Hepatocyte (in vitro differentiated cells): ENCODE data around the gene GGT6. TPM values are rescaled to one million over a fixed set of nuclear protein-coding genes. Genes with fewer than 3 reads are reported as not detected.

Source experiments
- DNase-seq: peaks from one replicate; pipeline ENCODE4 v3.0.0-alpha.2; 2016; ENCODE audit warnings: low spot score
- H2AFZ ChIP-seq: fragments of 200-600 bp; sonication (generic); 2 replicates; pipeline ENCODE4 v1.6.0; 2016; ENCODE audit warnings: antibody characterized with exemption, mild to moderate bottlenecking
- H3K27ac ChIP-seq: fragments of 200-600 bp; sonication (generic); 2 replicates; pipeline ENCODE4 v1.5.1; 2016; ENCODE audit warnings: mild to moderate bottlenecking
- H3K27me3 ChIP-seq: fragments of 200-600 bp; sonication (generic); 2 replicates; pipeline ENCODE4 v1.6.1; 2016
- H3K36me3 ChIP-seq: fragments of 200-600 bp; sonication (generic); replicated peaks from 2 replicates; pipeline ENCODE4 v1.5.1; 2016; ENCODE audit warnings: low read depth; ENCODE audit not compliant: insufficient read depth
- H3K4me1 ChIP-seq: fragments of 200-600 bp; sonication (generic); 2 replicates; pipeline ENCODE4 v1.5.1; 2016; ENCODE audit warnings: mild to moderate bottlenecking, moderate library complexity; ENCODE audit not compliant: insufficient read depth
- H3K4me2 ChIP-seq: fragments of 200-600 bp; sonication (generic); 2 replicates; pipeline ENCODE4 v1.6.0; 2016
- H3K4me3 ChIP-seq: fragments of 200-600 bp; sonication (generic); 2 replicates; pipeline ENCODE4 v1.5.1; 2016; ENCODE audit warnings: mild to moderate bottlenecking
- H3K79me2 ChIP-seq: fragments of 200-600 bp; sonication (generic); 2 replicates; pipeline ENCODE4 v1.6.0; 2017; ENCODE audit warnings: mild to moderate bottlenecking
- H3K9me2 ChIP-seq: fragments of 200-600 bp; sonication (generic); replicated peaks from 2 replicates; pipeline ENCODE4 v1.6.0; 2017; ENCODE audit warnings: mild to moderate bottlenecking; ENCODE audit not compliant: insufficient read depth
- H3K9me3 ChIP-seq: fragments of 200-600 bp; sonication (generic); 2 replicates; pipeline ENCODE4 v1.5.1; 2016; ENCODE audit warnings: low read depth, mild to moderate bottlenecking
- H4K20me1 ChIP-seq: fragments of 200-600 bp; sonication (generic); 2 replicates; pipeline ENCODE4 v1.6.0; 2016; ENCODE audit warnings: mild to moderate bottlenecking; ENCODE audit not compliant: insufficient read depth, poor library complexity, severe bottlenecking
- EZH2 ChIP-seq: fragments of 200-600 bp; sonication (generic); IDR thresholded peaks from 2 replicates; pipeline ENCODE4 v1.6.1; 2016; ENCODE audit warnings: antibody characterized with exemption, mild to moderate bottlenecking, borderline replicate concordance
- EZH2phosphoT487 ChIP-seq: fragments of 200-600 bp; sonication (generic); IDR thresholded peaks from one replicate; pipeline ENCODE4 v1.6.1; 2018; ENCODE audit warnings: antibody characterized with exemption, mild to moderate bottlenecking, low read depth, moderate library complexity; ENCODE audit not compliant: unreplicated experiment, severe bottlenecking
- WGBS: methylation state at CpG from one replicate; pipeline ENCODE4 v1.1.6; 2016; ENCODE audit warnings: low lambda C conversion rate; ENCODE audit errors: missing lambda C conversion rate; 5-methylcytosine and 5-hydroxymethylcytosine counted together
- polyA plus RNA-seq: library from polyadenylated mRNA; unstranded; fragments of >200 nt; fragmentation: Nextera tagmentation; extraction: Ambion mirVana; gene quantifications from 2 replicates; pipeline ENCODE4 v1.2.1, GENCODE V29; 2016
- total RNA-seq: library from RNA; depleted of rRNA; stranded (reverse); fragments of >200 nt; gene quantifications from 2 replicates; pipeline ENCODE4 v1.2.3, GENCODE V29; 2014
- TF ChIP-seq, protein P1 (sequence below): fragments of 200-600 bp; sonication (generic); IDR thresholded peaks from 2 replicates; pipeline ENCODE4 v1.5.1; 2016; ENCODE audit warnings: antibody characterized with exemption, mild to moderate bottlenecking; ENCODE audit not compliant: poor library complexity

The GGT6 gene
- total and polyA plus RNA-seq, 2 experiments from 2014 or later = not detected

DNA sequence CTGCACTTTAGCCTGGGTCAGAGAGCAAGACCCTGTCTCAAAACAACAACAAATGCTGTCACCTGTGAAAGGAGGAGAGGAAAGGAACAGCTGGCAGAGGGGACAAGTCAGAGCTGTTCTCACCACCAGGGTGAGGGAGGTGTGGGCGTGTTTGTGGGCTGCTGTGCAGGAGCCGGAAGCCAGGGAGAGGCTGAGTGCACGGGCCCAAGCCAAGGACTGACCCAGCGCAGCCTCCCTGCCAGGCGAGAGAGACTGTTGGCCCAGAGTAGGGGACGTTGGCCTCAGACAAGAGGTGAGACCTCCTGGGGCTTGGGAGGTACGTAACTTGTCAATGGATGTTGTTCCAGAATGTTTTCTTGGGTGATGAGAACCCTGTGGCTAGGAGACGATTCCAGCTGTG lies 51.0 kb downstream of the GGT6 start:
- Histone ChIP-seq H2AFZ (no peak overlapping the region), H3K9me3 (no peaks in the 10 kb centered on the region), H3K36me3 (no peaks in the 10 kb centered on the region), H4K20me1 (no peaks in the 10 kb centered on the region), H3K79me2 (no peaks in the 10 kb centered on the region), H3K4me2 (no peak overlapping the region), H3K4me1 (peaks cover 16% of the 10 kb centered on the region), H3K27ac (no peak overlapping the region), H3K27me3 (no peaks in the 10 kb centered on the region), H3K4me3 (no peak overlapping the region), H3K9me2 (no peaks in the 10 kb centered on the region)
- WGBS = 79% methylated on average over 8 of the region's 8 CpGs
- DNase-seq = no peak
- TF ChIP-seq EZH2phosphoT487 (no peak), EZH2 (no peak)
- TF ChIP-seq, protein P1, sequence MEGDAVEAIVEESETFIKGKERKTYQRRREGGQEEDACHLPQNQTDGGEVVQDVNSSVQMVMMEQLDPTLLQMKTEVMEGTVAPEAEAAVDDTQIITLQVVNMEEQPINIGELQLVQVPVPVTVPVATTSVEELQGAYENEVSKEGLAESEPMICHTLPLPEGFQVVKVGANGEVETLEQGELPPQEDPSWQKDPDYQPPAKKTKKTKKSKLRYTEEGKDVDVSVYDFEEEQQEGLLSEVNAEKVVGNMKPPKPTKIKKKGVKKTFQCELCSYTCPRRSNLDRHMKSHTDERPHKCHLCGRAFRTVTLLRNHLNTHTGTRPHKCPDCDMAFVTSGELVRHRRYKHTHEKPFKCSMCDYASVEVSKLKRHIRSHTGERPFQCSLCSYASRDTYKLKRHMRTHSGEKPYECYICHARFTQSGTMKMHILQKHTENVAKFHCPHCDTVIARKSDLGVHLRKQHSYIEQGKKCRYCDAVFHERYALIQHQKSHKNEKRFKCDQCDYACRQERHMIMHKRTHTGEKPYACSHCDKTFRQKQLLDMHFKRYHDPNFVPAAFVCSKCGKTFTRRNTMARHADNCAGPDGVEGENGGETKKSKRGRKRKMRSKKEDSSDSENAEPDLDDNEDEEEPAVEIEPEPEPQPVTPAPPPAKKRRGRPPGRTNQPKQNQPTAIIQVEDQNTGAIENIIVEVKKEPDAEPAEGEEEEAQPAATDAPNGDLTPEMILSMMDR = no peak

DNA sequence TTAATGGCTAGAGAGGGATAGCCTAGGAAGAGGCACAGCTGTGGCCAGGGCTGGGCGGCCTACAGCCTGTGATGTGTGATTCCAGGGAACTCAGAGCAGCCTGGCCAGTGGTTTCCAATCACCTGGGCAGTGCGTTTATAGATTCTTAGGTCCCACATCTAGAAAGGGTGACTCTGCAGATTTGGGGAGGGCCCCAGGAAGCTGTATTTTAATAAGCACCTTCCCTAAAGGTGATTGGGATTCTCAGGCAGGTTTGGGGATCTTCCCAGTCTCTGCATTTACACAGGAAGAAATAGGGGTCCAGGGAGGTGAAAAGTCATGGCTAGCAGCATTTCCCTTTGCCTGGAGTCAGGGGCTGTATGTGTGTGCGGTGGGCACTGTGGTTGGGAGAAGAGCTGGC lies 52.2 kb downstream of the GGT6 start:
- Histone ChIP-seq H4K20me1 (no peaks in the 10 kb centered on the region), H2AFZ (no peak overlapping the region), H3K27ac (no peak overlapping the region), H3K27me3 (no peaks in the 10 kb centered on the region), H3K4me2 (no peak overlapping the region), H3K79me2 (no peaks in the 10 kb centered on the region), H3K4me3 (no peak overlapping the region), H3K9me2 (no peaks in the 10 kb centered on the region), H3K9me3 (no peaks in the 10 kb centered on the region), H3K4me1 (peaks cover 6% of the 10 kb centered on the region), H3K36me3 (no peaks in the 10 kb centered on the region)
- TF ChIP-seq EZH2phosphoT487 (no peak), EZH2 (no peak)
- TF ChIP-seq, protein P1 = no peak
- no peak for DNase-seq
- 96% methylated on average over 3 of the region's 3 CpGs for WGBS

DNA sequence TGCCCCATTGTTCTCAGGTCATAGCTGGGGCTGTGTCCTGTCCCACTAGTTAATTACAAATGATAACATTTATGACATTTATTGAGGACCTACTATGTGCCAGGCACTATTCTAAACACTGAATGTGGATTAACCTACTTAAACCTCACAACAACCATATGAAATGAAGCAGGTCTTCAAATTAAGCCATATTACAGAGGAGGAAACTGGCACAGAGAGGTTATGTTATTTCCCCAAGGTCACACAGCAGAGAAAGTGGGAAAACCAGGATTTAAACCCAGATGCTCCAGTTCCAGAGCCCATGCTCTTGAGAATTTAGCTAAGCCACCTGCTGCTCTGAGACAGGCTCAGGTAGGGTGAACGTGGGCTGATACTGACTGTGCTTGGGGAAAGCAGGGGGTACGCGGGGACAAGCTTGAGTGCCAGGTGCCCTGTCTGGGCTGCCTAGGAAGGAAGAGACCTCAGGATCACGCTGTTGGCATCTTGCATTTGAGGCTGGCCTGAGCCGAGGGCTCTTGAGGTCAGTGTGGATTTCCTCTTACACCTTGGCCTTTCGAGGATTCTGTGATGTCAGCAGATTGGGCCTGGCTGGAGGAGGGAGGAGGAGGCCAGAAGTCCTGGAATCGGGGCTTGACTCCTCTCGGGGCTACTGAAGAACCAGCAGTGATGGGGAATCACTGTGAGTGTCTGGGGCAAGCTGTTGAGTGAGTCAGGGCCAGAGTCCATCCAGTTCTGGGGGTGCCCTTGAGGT lies 52.8 kb downstream of the GGT6 start:
- Histone ChIP-seq H3K36me3 (no peaks in the 10 kb centered on the region), H3K4me2 (no peak overlapping the region), H3K9me3 (no peaks in the 10 kb centered on the region), H2AFZ (no peak overlapping the region), H3K4me3 (no peak overlapping the region), H4K20me1 (no peaks in the 10 kb centered on the region), H3K79me2 (no peaks in the 10 kb centered on the region), H3K9me2 (no peaks in the 10 kb centered on the region), H3K27ac (no peak overlapping the region), H3K4me1 (no peaks in the 10 kb centered on the region), H3K27me3 (no peaks in the 10 kb centered on the region)
- WGBS = 84% methylated on average over 8 of the region's 8 CpGs
- TF ChIP-seq EZH2phosphoT487 = no peak
- no peak for TF ChIP-seq EZH2
- TF ChIP-seq, protein P1 = no peak
- DNase-seq = no peak

Other genes with a start within 250 kb of the GGT6 start
- 52.6 and 78.8 TPM in 2 replicates for gene UBE2G1, start 193.9 kb downstream of the GGT6 start, total RNA-seq
- 51.3 and 65.1 TPM in 2 replicates for gene UBE2G1, start 193.9 kb downstream of the GGT6 start, polyA plus RNA-seq
- gene SPNS3, start 126.6 kb downstream of the GGT6 start, total RNA-seq = 0.17 and 0.20 TPM in 2 replicates
- 0.12 and 0.60 TPM in 2 replicates for gene SPNS3, start 126.6 kb downstream of the GGT6 start, polyA plus RNA-seq
- gene SPNS2, start 61.7 kb downstream of the GGT6 start, total RNA-seq = 5.6 and 8.3 TPM in 2 replicates
- gene SPNS2, start 61.7 kb downstream of the GGT6 start, polyA plus RNA-seq = 10.3 and 13.4 TPM in 2 replicates
- 17.9 and 23.7 TPM in 2 replicates for gene MYBBP1A, start 5.2 kb downstream of the GGT6 start, total RNA-seq
- 44.1 and 46.5 TPM in 2 replicates for gene MYBBP1A, start 5.2 kb downstream of the GGT6 start, polyA plus RNA-seq
- gene SMTNL2, start 24.0 kb upstream of the GGT6 start, total RNA-seq = 41.5 and 56.8 TPM in 2 replicates
- gene SMTNL2, start 24.0 kb upstream of the GGT6 start, polyA plus RNA-seq = 106 TPM in 2 replicates
- gene ALOX15, start 81.1 kb upstream of the GGT6 start, total RNA-seq = 1.9 and 2.1 TPM in 2 replicates
- gene ALOX15, start 81.1 kb upstream of the GGT6 start, polyA plus RNA-seq = 5.5 and 7.5 TPM in 2 replicates
- gene PELP1, start 143.6 kb upstream of the GGT6 start, total RNA-seq = 17.6 and 18.5 TPM in 2 replicates
- 35.2 and 42.9 TPM in 2 replicates for gene PELP1, start 143.6 kb upstream of the GGT6 start, polyA plus RNA-seq
- gene ARRB2, start 150.1 kb upstream of the GGT6 start, total RNA-seq = 15.3 and 17.4 TPM in 2 replicates
- gene ARRB2, start 150.1 kb upstream of the GGT6 start, polyA plus RNA-seq = 20.0 and 21.1 TPM in 2 replicates
- 36.3 and 36.9 TPM in 2 replicates for gene MED11, start 170.9 kb upstream of the GGT6 start, total RNA-seq
- gene MED11, start 170.9 kb upstream of the GGT6 start, polyA plus RNA-seq = 39.4 and 42.7 TPM in 2 replicates
- gene ZMYND15, start 179.3 kb upstream of the GGT6 start, total RNA-seq = 1.6 and 2.9 TPM in 2 replicates
- gene ZMYND15, start 179.3 kb upstream of the GGT6 start, polyA plus RNA-seq = 4.1 and 4.8 TPM in 2 replicates
- 38.7 and 39.9 TPM in 2 replicates for gene CXCL16, start 179.4 kb upstream of the GGT6 start, total RNA-seq
- 73.2 and 82.5 TPM in 2 replicates for gene CXCL16, start 179.4 kb upstream of the GGT6 start, polyA plus RNA-seq
- gene TM4SF5, start 211.3 kb upstream of the GGT6 start, total RNA-seq = 16.7 and 20.8 TPM in 2 replicates
- 42.6 and 54.0 TPM in 2 replicates for gene TM4SF5, start 211.3 kb upstream of the GGT6 start, polyA plus RNA-seq
- gene VMO1, start 225.8 kb upstream of the GGT6 start, total RNA-seq = 0.33 TPM in 1 of 2 replicates, not detected in the other
- gene VMO1, start 225.8 kb upstream of the GGT6 start, polyA plus RNA-seq = 2.7 and 4.3 TPM in 2 replicates
- 36.4 and 40.1 TPM in 2 replicates for gene GLTPD2, start 228.4 kb upstream of the GGT6 start, total RNA-seq
- 80.7 and 100.0 TPM in 2 replicates for gene GLTPD2, start 228.4 kb upstream of the GGT6 start, polyA plus RNA-seq
- 126 and 154 TPM in 2 replicates for gene PSMB6, start 235.6 kb upstream of the GGT6 start, total RNA-seq
- 287 and 295 TPM in 2 replicates for gene PSMB6, start 235.6 kb upstream of the GGT6 start, polyA plus RNA-seq
- 13.9 and 25.2 TPM in 2 replicates for gene PLD2, start 246.6 kb upstream of the GGT6 start, total RNA-seq
- gene PLD2, start 246.6 kb upstream of the GGT6 start, polyA plus RNA-seq = 21.8 and 27.3 TPM in 2 replicates